ENCODE data around the gene SMAD2. TPM values are rescaled to one million over a fixed set of nuclear protein-coding genes. Genes with fewer than 3 reads are reported as not detected.

SMAD2 gene
- total RNA-seq, 1 experiment from 2014 or later: 25.5 TPM

GRCh38 chr18:47876813-47877212 is 53.6 kb downstream of the SMAD2 start:
- no peak overlapping the region for H2AFZ ChIP-seq (ENCODE audit: low read length)
- intact Hi-C loops (cut with micrococcal nuclease): no loop called here
- no peak overlapping the region for H3K27ac ChIP-seq (ENCODE audit: low read length)
- ATAC-seq (peak; percentile 37; the same call in 1 of the 2 replicates), DNase-seq (no peak)
- ChIA-PET CTCF (interaction anchor here (0.7 kb wide), 1 partner anchor 754 kb away, joined by 4 read pairs; no protein-coding TSS in a partner anchor), POLR2A (ENCODE audit: unreplicated experiment) (no interaction called here)
- no peaks in the 10 kb centered on the region for H3F3A ChIP-seq (ENCODE audit: low read length, unreplicated experiment)
- no peaks in the 10 kb centered on the region for H3K9me3 ChIP-seq (ENCODE audit: low read length)
- no peak overlapping the region for H3K9ac ChIP-seq (ENCODE audit: low read length)
- H3K4me2 ChIP-seq (ENCODE audit: low read length): no peak overlapping the region
- H3K9me2 ChIP-seq (replicated peaks; ENCODE audit: low read length): no peaks in the 10 kb centered on the region
- no peaks in the 10 kb centered on the region for H3K27me3 ChIP-seq (ENCODE audit: low read length)
- H3K36me3 ChIP-seq (ENCODE audit: low read depth, low read length): no peaks in the 10 kb centered on the region
- no peak for TF ChIP-seq EZH2 (IDR thresholded peaks at IDR 0.05; ENCODE audit: low read length, unreplicated experiment)
- TF ChIP-seq, protein P1, sequence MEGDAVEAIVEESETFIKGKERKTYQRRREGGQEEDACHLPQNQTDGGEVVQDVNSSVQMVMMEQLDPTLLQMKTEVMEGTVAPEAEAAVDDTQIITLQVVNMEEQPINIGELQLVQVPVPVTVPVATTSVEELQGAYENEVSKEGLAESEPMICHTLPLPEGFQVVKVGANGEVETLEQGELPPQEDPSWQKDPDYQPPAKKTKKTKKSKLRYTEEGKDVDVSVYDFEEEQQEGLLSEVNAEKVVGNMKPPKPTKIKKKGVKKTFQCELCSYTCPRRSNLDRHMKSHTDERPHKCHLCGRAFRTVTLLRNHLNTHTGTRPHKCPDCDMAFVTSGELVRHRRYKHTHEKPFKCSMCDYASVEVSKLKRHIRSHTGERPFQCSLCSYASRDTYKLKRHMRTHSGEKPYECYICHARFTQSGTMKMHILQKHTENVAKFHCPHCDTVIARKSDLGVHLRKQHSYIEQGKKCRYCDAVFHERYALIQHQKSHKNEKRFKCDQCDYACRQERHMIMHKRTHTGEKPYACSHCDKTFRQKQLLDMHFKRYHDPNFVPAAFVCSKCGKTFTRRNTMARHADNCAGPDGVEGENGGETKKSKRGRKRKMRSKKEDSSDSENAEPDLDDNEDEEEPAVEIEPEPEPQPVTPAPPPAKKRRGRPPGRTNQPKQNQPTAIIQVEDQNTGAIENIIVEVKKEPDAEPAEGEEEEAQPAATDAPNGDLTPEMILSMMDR (conservative IDR thresholded peaks at IDR 0.05; ENCODE audit: low read depth, low read length): no peak
- TF ChIP-seq EZH2phosphoT487 (IDR thresholded peaks at IDR 0.05; ENCODE audit: borderline replicate concordance, low read length): no peak
- H3K4me3 ChIP-seq (ENCODE audit: low read length): no peak overlapping the region
- no TSS peak for BruUV-seq (replicated peaks)
- peaks cover 6% of the 10 kb centered on the region for H3K79me2 ChIP-seq (ENCODE audit: low read length)
- H4K20me1 ChIP-seq (ENCODE audit: low read length): no peaks in the 10 kb centered on the region
- peaks cover 14% of the 10 kb centered on the region for H3K4me1 ChIP-seq (ENCODE audit: insufficient read depth, low read length)

GRCh38 chr18:47873625-47874024 is 56.8 kb downstream of the SMAD2 start:
- TF ChIP-seq EZH2phosphoT487 (IDR thresholded peaks at IDR 0.05; ENCODE audit: borderline replicate concordance, low read length): no peak
- ChIA-PET CTCF (interaction anchor here (0.6 kb wide), 1 partner anchor 100 kb away, joined by 3 read pairs; no protein-coding TSS in a partner anchor), POLR2A (ENCODE audit: unreplicated experiment) (no interaction called here)
- no peak overlapping the region for H2AFZ ChIP-seq (ENCODE audit: low read length)
- peaks cover 13% of the 10 kb centered on the region for H3K4me1 ChIP-seq (ENCODE audit: insufficient read depth, low read length)
- intact Hi-C loops (cut with micrococcal nuclease): no loop called here
- H3K4me3 ChIP-seq (ENCODE audit: low read length): no peak overlapping the region
- no peak overlapping the region for H3K4me2 ChIP-seq (ENCODE audit: low read length)
- H3K36me3 ChIP-seq (ENCODE audit: low read depth, low read length): no peaks in the 10 kb centered on the region
- no peak overlapping the region for H3K9ac ChIP-seq (ENCODE audit: low read length)
- BruUV-seq (replicated peaks): no TSS peak
- no peaks in the 10 kb centered on the region for H3K9me2 ChIP-seq (replicated peaks; ENCODE audit: low read length)
- no peaks in the 10 kb centered on the region for H3K9me3 ChIP-seq (ENCODE audit: low read length)
- no peak for DNase-seq
- no peak overlapping the region for H3K27ac ChIP-seq (ENCODE audit: low read length)
- no peaks in the 10 kb centered on the region for H3K27me3 ChIP-seq (ENCODE audit: low read length)
- H3K79me2 ChIP-seq (ENCODE audit: low read length): peaks cover 6% of the 10 kb centered on the region
- no peaks in the 10 kb centered on the region for H4K20me1 ChIP-seq (ENCODE audit: low read length)
- no peaks in the 10 kb centered on the region for H3F3A ChIP-seq (ENCODE audit: low read length, unreplicated experiment)
- peak; percentile 46 for ATAC-seq

- DNase-seq (no peak), ATAC-seq (no peak)
- Histone ChIP-seq H3K4me3 (ENCODE audit: low read length) (no peak overlapping the region), H3K4me2 (ENCODE audit: low read length) (no peak overlapping the region), H3K27ac (ENCODE audit: low read length) (no peak overlapping the region), H3K27me3 (ENCODE audit: low read length) (no peaks in the 10 kb centered on the region), H4K20me1 (ENCODE audit: low read length) (no peaks in the 10 kb centered on the region), H3F3A (ENCODE audit: low read length, unreplicated experiment) (no peaks in the 10 kb centered on the region), H3K36me3 (ENCODE audit: low read depth, low read length) (no peaks in the 10 kb centered on the region), H3K9me3 (ENCODE audit: low read length) (no peaks in the 10 kb centered on the region), H2AFZ (ENCODE audit: low read length) (no peak overlapping the region), H3K9me2 (replicated peaks; ENCODE audit: low read length) (no peaks in the 10 kb centered on the region), H3K79me2 (ENCODE audit: low read length) (peaks cover 6% of the 10 kb centered on the region), H3K4me1 (ENCODE audit: insufficient read depth, low read length) (peaks cover 13% of the 10 kb centered on the region), H3K9ac (ENCODE audit: low read length) (no peak overlapping the region)
- CTCF ChIA-PET: no interaction called here
- TF ChIP-seq EZH2 (IDR thresholded peaks at IDR 0.05; ENCODE audit: low read length, unreplicated experiment): no peak
- BruUV-seq (replicated peaks): no TSS peak
- POLR2A ChIA-PET (ENCODE audit: unreplicated experiment): interaction anchor here (0.6 kb wide), 1 partner anchor 114 kb away, joined by 4 read pairs; no protein-coding TSS in a partner anchor
- intact Hi-C loops (cut with micrococcal nuclease): no loop called here
Measured at GRCh38 chr18:47872426-47872825, 58.0 kb downstream of the SMAD2 start.

GRCh38 chr18:47871288-47871687 is 59.2 kb downstream of the SMAD2 start:
- no peak overlapping the region for H2AFZ ChIP-seq (ENCODE audit: low read length)
- H3K4me1 ChIP-seq (ENCODE audit: insufficient read depth, low read length): peaks cover 13% of the 10 kb centered on the region
- DNase-seq (no peak), ATAC-seq (no peak)
- H3K27me3 ChIP-seq (ENCODE audit: low read length): no peaks in the 10 kb centered on the region
- POLR2A ChIA-PET (ENCODE audit: unreplicated experiment): interaction anchor here (1.0 kb wide), 1 partner anchor 60 kb away, joined by 8 read pairs; no protein-coding TSS in a partner anchor
- no peaks in the 10 kb centered on the region for H3F3A ChIP-seq (ENCODE audit: low read length, unreplicated experiment)
- H3K9me2 ChIP-seq (replicated peaks; ENCODE audit: low read length): no peaks in the 10 kb centered on the region
- no peak overlapping the region for H3K27ac ChIP-seq (ENCODE audit: low read length)
- intact Hi-C loops (cut with micrococcal nuclease): no loop called here
- CTCF ChIA-PET: no interaction called here
- no peaks in the 10 kb centered on the region for H4K20me1 ChIP-seq (ENCODE audit: low read length)
- peaks cover 6% of the 10 kb centered on the region for H3K79me2 ChIP-seq (ENCODE audit: low read length)
- H3K9ac ChIP-seq (ENCODE audit: low read length): no peak overlapping the region
- no peaks in the 10 kb centered on the region for H3K36me3 ChIP-seq (ENCODE audit: low read depth, low read length)
- BruUV-seq (replicated peaks): no TSS peak
- TF ChIP-seq EZH2phosphoT487 (IDR thresholded peaks at IDR 0.05; ENCODE audit: borderline replicate concordance, low read length): no peak
- TF ChIP-seq, protein P1 (conservative IDR thresholded peaks at IDR 0.05; ENCODE audit: low read depth, low read length): no peak
- TF ChIP-seq EZH2 (IDR thresholded peaks at IDR 0.05; ENCODE audit: low read length, unreplicated experiment): no peak
- H3K4me3 ChIP-seq (ENCODE audit: low read length): no peak overlapping the region
- no peak overlapping the region for H3K4me2 ChIP-seq (ENCODE audit: low read length)
- no peaks in the 10 kb centered on the region for H3K9me3 ChIP-seq (ENCODE audit: low read length)
